ENCODE results near the gene RRP36. TPM values are rescaled to one million over a fixed set of nuclear protein-coding genes. Genes with fewer than 3 reads are reported as not detected.
A peak's percentile ranks its signal among the peaks of the same experiment; 100 is the strongest.

Gene RRP36
- total RNA-seq, 1 experiment from 2014 or later: 72.8 TPM

- DNase-seq (ENCODE audit: unreplicated experiment): peak; percentile 47
- intact Hi-C loops (cut with micrococcal nuclease): no loop called here
- Mint-ChIP-seq H3K27me3 (ENCODE audit: insufficient read depth, unreplicated experiment) (no peaks in the 10 kb centered on the region), H3K36me3 (ENCODE audit: insufficient read depth, unreplicated experiment) (peaks cover 14% of the 10 kb centered on the region), H3K27ac (ENCODE audit: low read depth, unreplicated experiment) (peak within 1 kb of the TSS; percentile 61), H3K9me3 (ENCODE audit: unreplicated experiment) (no peaks in the 10 kb centered on the region), H3K4me3 (ENCODE audit: unreplicated experiment) (peak within 1 kb of the TSS; percentile 81), H3K4me1 (ENCODE audit: insufficient read depth, unreplicated experiment) (peaks cover 14% of the 10 kb centered on the region)
- POLR2A ChIA-PET: interaction anchor here (0.6 to 4.4 kb wide), 16 partner anchors 13 to 112 kb away, joined by 3 to 60 read pairs (median 11); partner anchors contain the start of genes CUL7, KLC4, KLHDC3 and MEA1
- TF ChIP-seq CTCF (IDR thresholded peaks at IDR 0.05; ENCODE audit: unreplicated experiment): no peak
- BruUV-seq (replicated peaks): no TSS peak
- CTCF ChIA-PET: interaction anchor here (0.9 to 3.0 kb wide), 3 partner anchors 14 to 67 kb away, joined by 3 to 12 read pairs (median 4); no protein-coding TSS in a partner anchor
Measured at GRCh38 chr6:43075670-43076463, 54.4 kb downstream of the RRP36 start, which contains the start of gene PTK7. Gene PTK7 (plus strand): TSS chr6:43076314. CDS start chr6:43076489, 175 bp downstream.

- CTCF ChIA-PET: interaction anchor here (0.5 to 1.7 kb wide), 13 partner anchors 10 to 1570 kb away, joined by 3 to 23 read pairs (median 3); no protein-coding TSS in a partner anchor
- peak overlapping the region; percentile 61 for H3K27ac Mint-ChIP-seq (ENCODE audit: low read depth, unreplicated experiment)
- TSS peak; percentile 58 for BruUV-seq (replicated peaks)
- H3K27me3 Mint-ChIP-seq (ENCODE audit: insufficient read depth, unreplicated experiment): no peaks in the 10 kb centered on the region
- H3K36me3 Mint-ChIP-seq (ENCODE audit: insufficient read depth, unreplicated experiment): peaks cover 14% of the 10 kb centered on the region
- TF ChIP-seq CTCF (IDR thresholded peaks at IDR 0.05; ENCODE audit: unreplicated experiment): no peak
- POLR2A ChIA-PET: interaction anchor here (0.5 to 4.4 kb wide), 20 partner anchors 12 to 112 kb away, joined by 3 to 60 read pairs (median 8); partner anchors contain the start of genes CUL7, KLC4, KLHDC3 and MEA1
- peak overlapping the region; percentile 81 for H3K4me3 Mint-ChIP-seq (ENCODE audit: unreplicated experiment)
- H3K4me1 Mint-ChIP-seq (ENCODE audit: insufficient read depth, unreplicated experiment): peaks cover 18% of the 10 kb centered on the region
- intact Hi-C loops (cut with micrococcal nuclease): no loop called here
- H3K9me3 Mint-ChIP-seq (ENCODE audit: unreplicated experiment): no peaks in the 10 kb centered on the region
- peak; percentile 62 for DNase-seq (ENCODE audit: unreplicated experiment)
Measured at GRCh38 chr6:43076464-43077332, 55.3 kb downstream of the RRP36 start.

- H3K4me3 Mint-ChIP-seq (ENCODE audit: unreplicated experiment): peak overlapping the region; percentile 81
- ChIA-PET POLR2A (interaction anchor here (0.5 to 4.4 kb wide), 18 partner anchors 12 to 98 kb away, joined by 3 to 60 read pairs (median 9); partner anchors contain the start of genes CUL7, KLC4, KLHDC3 and MEA1), CTCF (interaction anchor here (0.5 to 1.7 kb wide), 12 partner anchors 9 to 1569 kb away, joined by 3 to 23 read pairs (median 3); no protein-coding TSS in a partner anchor)
- intact Hi-C loops (cut with micrococcal nuclease): no loop called here
- no peak for TF ChIP-seq CTCF (IDR thresholded peaks at IDR 0.05; ENCODE audit: unreplicated experiment)
- no TSS peak for BruUV-seq (replicated peaks)
- H3K9me3 Mint-ChIP-seq (ENCODE audit: unreplicated experiment): no peaks in the 10 kb centered on the region
- H3K36me3 Mint-ChIP-seq (ENCODE audit: insufficient read depth, unreplicated experiment): peaks cover 14% of the 10 kb centered on the region
- peaks cover 18% of the 10 kb centered on the region for H3K4me1 Mint-ChIP-seq (ENCODE audit: insufficient read depth, unreplicated experiment)
- peak overlapping the region; percentile 61 for H3K27ac Mint-ChIP-seq (ENCODE audit: low read depth, unreplicated experiment)
- no peaks in the 10 kb centered on the region for H3K27me3 Mint-ChIP-seq (ENCODE audit: insufficient read depth, unreplicated experiment)
- no peak for DNase-seq (ENCODE audit: unreplicated experiment)
Measured at GRCh38 chr6:43077333-43077809, 55.9 kb downstream of the RRP36 start.

Data from MCF 10A (cell line).